H9 (cell line): ENCODE measurements around the gene MRAS. TPM values are rescaled to one million over a fixed set of nuclear protein-coding genes. Genes with fewer than 3 reads are reported as not detected.
A peak's percentile ranks its signal among the peaks of the same experiment; 100 is the strongest.

ENCODE experiments used
- DNase-seq: peaks from one replicate; pipeline ENCODE4 v3.0.0-alpha.2; 2017
- H2AFZ ChIP-seq: one replicate; pipeline ENCODE4 v1.6.1; 2013; ENCODE audit warnings: mild to moderate bottlenecking, low read length, control low read depth, moderate library complexity
- H2AK5ac ChIP-seq: 2 replicates; pipeline ENCODE4 v1.6.1; 2013; ENCODE audit warnings: low read length, control low read depth, mixed read lengths; ENCODE audit not compliant: insufficient read length
- H2BK120ac ChIP-seq: one replicate; pipeline ENCODE4 v1.6.1; 2013; ENCODE audit warnings: low read depth, mild to moderate bottlenecking, low read length, control low read depth, inconsistent platforms; ENCODE audit not compliant: poor library complexity, severe bottlenecking
- H2BK12ac ChIP-seq: 2 replicates; pipeline ENCODE4 v1.6.1; 2013; ENCODE audit warnings: low read length, control low read depth, mixed read lengths, low read depth; ENCODE audit not compliant: insufficient read length
- H2BK15ac ChIP-seq: 2 replicates; pipeline ENCODE4 v1.6.1; 2013; ENCODE audit warnings: low read depth, low read length, control low read depth
- H2BK20ac ChIP-seq: one replicate; pipeline ENCODE4 v1.6.1; 2013; ENCODE audit warnings: low read depth, mild to moderate bottlenecking, low read length, control low read depth, inconsistent platforms; ENCODE audit not compliant: poor library complexity, severe bottlenecking
- H2BK5ac ChIP-seq: 2 replicates; pipeline ENCODE4 v1.6.1; 2013; ENCODE audit warnings: low read length, control low read depth, mixed read lengths; ENCODE audit not compliant: insufficient read length
- H3K14ac ChIP-seq: 2 replicates; pipeline ENCODE4 v1.6.1; 2013; ENCODE audit warnings: low read length, control low read depth; ENCODE audit not compliant: insufficient read depth
- H3K18ac ChIP-seq: 2 replicates; pipeline ENCODE4 v1.6.1; 2013; ENCODE audit warnings: low read depth, mild to moderate bottlenecking, mixed read lengths, low read length, control low read depth; ENCODE audit not compliant: insufficient read length
- H3K23ac ChIP-seq: 2 replicates; pipeline ENCODE4 v1.6.1; 2013; ENCODE audit warnings: low read length, control low read depth, mixed read lengths, low read depth; ENCODE audit not compliant: insufficient read length
- H3K23me2 ChIP-seq: 2 replicates; pipeline ENCODE4 v1.6.1; 2013; ENCODE audit warnings: low read depth, mild to moderate bottlenecking, mixed read lengths, low read length, control low read depth; ENCODE audit not compliant: insufficient read length, poor library complexity, severe bottlenecking
- H3K27ac ChIP-seq: 2 replicates; pipeline ENCODE4 v1.5.1; 2013; ENCODE audit warnings: low read length, control low read depth, mixed read lengths, low read depth; ENCODE audit not compliant: insufficient read length
- H3K27me3 ChIP-seq: 2 replicates; pipeline ENCODE4 v1.6.1; 2013; ENCODE audit warnings: low read length, control low read depth, inconsistent platforms; ENCODE audit not compliant: insufficient read depth
- H3K4ac ChIP-seq: 2 replicates; pipeline ENCODE4 v1.6.1; 2013; ENCODE audit warnings: low read depth, mild to moderate bottlenecking, control low read depth, inconsistent platforms, low read length, moderate library complexity
- H3K4me1 ChIP-seq: 2 replicates; pipeline ENCODE4 v1.6.1; 2013; ENCODE audit warnings: low read length, control low read depth, inconsistent platforms; ENCODE audit not compliant: insufficient read depth
- H3K4me2 ChIP-seq: 2 replicates; pipeline ENCODE4 v1.6.1; 2013; ENCODE audit warnings: low read length, control low read depth, mixed read lengths; ENCODE audit not compliant: insufficient read length, insufficient read depth
- H3K56ac ChIP-seq: 2 replicates; pipeline ENCODE4 v1.6.1; 2013; ENCODE audit warnings: low read depth, mild to moderate bottlenecking, mixed read lengths, low read length, control low read depth; ENCODE audit not compliant: insufficient read length
- H3K79me1 ChIP-seq: 2 replicates; pipeline ENCODE4 v1.6.1; 2013; ENCODE audit warnings: low read depth, mild to moderate bottlenecking, moderate library complexity, low read length, control low read depth, inconsistent platforms; ENCODE audit not compliant: insufficient read depth, poor library complexity, severe bottlenecking
- H3K79me2 ChIP-seq: 2 replicates; pipeline ENCODE4 v1.6.1; 2013; ENCODE audit warnings: low read length, control low read depth, inconsistent platforms; ENCODE audit not compliant: insufficient read depth
- H3K9ac ChIP-seq: 2 replicates; pipeline ENCODE4 v1.6.1; 2013; ENCODE audit warnings: low read length, control low read depth, mixed read lengths; ENCODE audit not compliant: insufficient read length; ENCODE audit errors: extremely low read depth
- H3K9me3 ChIP-seq: one replicate; pipeline ENCODE4 v1.6.1; 2013; ENCODE audit warnings: low read depth, low read length, inconsistent platforms; ENCODE audit not compliant: control insufficient read depth
- H3T11ph ChIP-seq: one replicate; pipeline ENCODE4 v1.6.1; 2013; ENCODE audit warnings: mild to moderate bottlenecking, low read length, control low read depth, inconsistent platforms
- H4K20me1 ChIP-seq: one replicate; pipeline ENCODE4 v1.6.1; 2013; ENCODE audit not compliant: control insufficient read depth, insufficient read length, insufficient read depth
- H4K5ac ChIP-seq: 2 replicates; pipeline ENCODE4 v1.6.1; 2013; ENCODE audit warnings: low read depth, mild to moderate bottlenecking, mixed read lengths, low read length, control low read depth; ENCODE audit not compliant: insufficient read length
- H4K8ac ChIP-seq: replicated peaks from 2 replicates; pipeline ENCODE4 v1.6.1; 2013; ENCODE audit warnings: low read length, control low read depth, mixed read lengths, low read depth; ENCODE audit not compliant: insufficient read length
- H4K91ac ChIP-seq: 2 replicates; pipeline ENCODE4 v1.6.1; 2013; ENCODE audit warnings: low read depth, mild to moderate bottlenecking, moderate library complexity, mixed read lengths, low read length, control low read depth; ENCODE audit not compliant: insufficient read length
- H3K27ac Mint-ChIP-seq, 3 experiments: 2 replicates in 2 of 3; 3 replicates in 1 of 3; pipeline ENCODE4 v1.8.0; 2020 to 2021; ENCODE audit warnings: mixed read lengths in 3 of 3, mild to moderate bottlenecking in 1 of 3, moderate library complexity in 1 of 3
- H3K27me3 Mint-ChIP-seq: 2 replicates; pipeline ENCODE4 v1.8.0; 2021; ENCODE audit warnings: low read depth, mild to moderate bottlenecking, moderate library complexity, mixed read lengths
- H3K36me3 Mint-ChIP-seq, 3 experiments: 2 replicates in 2 of 3; 3 replicates in 1 of 3; pipeline ENCODE4 v1.8.0; 2020 to 2021; ENCODE audit warnings: low read depth in 3 of 3, mixed read lengths in 3 of 3; ENCODE audit not compliant: insufficient read depth in 1 of 3
- H3K4me1 Mint-ChIP-seq, 2 experiments: 2 replicates each; pipeline ENCODE4 v1.8.0; 2020; ENCODE audit warnings: mixed read lengths in 2 of 2
- H3K4me3 Mint-ChIP-seq, 2 experiments: 2 replicates in 1 of 2; 3 replicates in 1 of 2; pipeline ENCODE4 v1.8.0; 2020 to 2021; ENCODE audit warnings: mild to moderate bottlenecking in 2 of 2, mixed read lengths in 2 of 2, moderate library complexity in 1 of 2
- H3K9me3 Mint-ChIP-seq, 2 experiments: 2 replicates in 1 of 2; 3 replicates in 1 of 2; pipeline ENCODE4 v1.8.0; 2020; ENCODE audit warnings: mild to moderate bottlenecking in 2 of 2, mixed read lengths in 2 of 2, moderate library complexity in 1 of 2
- WGBS: extraction: QIAGEN DNeasy Blood & Tissue Kit; methylation state at CpG from one replicate; pipeline ENCODE4 v1.1.7; 2013; ENCODE audit warnings: missing lambda C conversion rate, low lambda C conversion rate, mixed read lengths; ENCODE audit not compliant: insufficient read length; ENCODE audit errors: extremely low coverage; 5-methylcytosine and 5-hydroxymethylcytosine counted together
- total RNA-seq: library from RNA; stranded (reverse); gene quantifications from 2 replicates; pipeline ENCODE4 v1.2.1, GENCODE V29; 2021
- TF ChIP-seq, protein P1 (sequence below): fragments of 200-600 bp; sonication (generic); conservative IDR thresholded peaks from 3 replicates; pipeline ENCODE4 v1.8.0; 2021; ENCODE audit warnings: antibody characterized with exemption, mild to moderate bottlenecking

Gene MRAS
- total RNA-seq, 1 experiment from 2014 or later: 10.9 TPM

DNA sequence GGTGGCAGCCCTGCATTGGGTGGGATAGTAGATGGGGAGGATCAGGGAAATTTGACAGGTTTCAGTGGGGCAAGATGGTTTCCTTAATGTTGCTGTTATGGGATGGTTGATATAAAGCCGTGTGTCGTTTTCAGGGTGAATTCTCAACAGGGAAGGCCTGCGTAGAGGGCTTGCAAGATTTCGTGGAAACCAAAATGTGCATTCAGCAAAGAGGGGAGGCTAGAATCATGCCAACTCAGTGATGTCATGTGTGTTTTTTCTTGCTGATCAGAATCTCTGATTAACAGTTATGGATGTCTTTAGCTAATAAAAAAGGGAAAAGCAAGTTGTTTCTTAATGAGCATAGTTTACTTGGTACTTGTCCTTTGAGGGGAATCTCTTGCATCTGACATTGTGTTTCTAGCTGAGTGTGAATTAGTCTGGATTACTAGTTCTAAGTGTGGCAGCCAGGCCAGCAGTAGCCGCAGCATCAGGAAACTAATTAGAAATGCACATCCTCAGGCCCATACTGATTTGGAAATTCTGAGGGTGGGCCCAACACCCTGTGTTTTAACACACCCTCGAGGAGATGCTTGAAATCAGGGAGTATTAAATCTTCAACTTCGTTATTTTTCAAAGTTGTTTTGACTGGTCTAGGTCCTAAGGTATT lies 24.8 kb downstream of the MRAS start:
- no peak overlapping the region for H3K4me3 Mint-ChIP-seq
- Histone ChIP-seq H3K4me1 (no peaks in the 10 kb centered on the region), H3K27me3 (no peaks in the 10 kb centered on the region), H4K91ac (no peak overlapping the region), H3K9me3 (no peaks in the 10 kb centered on the region), H3K27ac (no peak overlapping the region), H2AK5ac (no peak overlapping the region), H3K4me2 (no peak overlapping the region), H2BK12ac (no peak overlapping the region), H3K23me2 (no peaks in the 10 kb centered on the region), H2BK15ac (no peak overlapping the region), H2BK5ac (no peak overlapping the region), H4K8ac (no peak overlapping the region), H4K20me1 (no peaks in the 10 kb centered on the region), H3K79me1 (no peaks in the 10 kb centered on the region), H2BK120ac (no peak overlapping the region), H3K14ac (no peak overlapping the region), H4K5ac (no peak overlapping the region), H3K23ac (no peak overlapping the region), H3K18ac (no peak overlapping the region), H3K9ac (no peak overlapping the region), H3K79me2 (no peaks in the 10 kb centered on the region), H2AFZ (no peak overlapping the region), H3K56ac (no peak overlapping the region), H3K4ac (no peak overlapping the region), H3T11ph (no peak overlapping the region), H2BK20ac (no peak overlapping the region)
- H3K27ac Mint-ChIP-seq: peak overlapping the region in 1 of 3 experiments; percentile 15; a peak in 1 of 7 replicates
- TF ChIP-seq, protein P1, sequence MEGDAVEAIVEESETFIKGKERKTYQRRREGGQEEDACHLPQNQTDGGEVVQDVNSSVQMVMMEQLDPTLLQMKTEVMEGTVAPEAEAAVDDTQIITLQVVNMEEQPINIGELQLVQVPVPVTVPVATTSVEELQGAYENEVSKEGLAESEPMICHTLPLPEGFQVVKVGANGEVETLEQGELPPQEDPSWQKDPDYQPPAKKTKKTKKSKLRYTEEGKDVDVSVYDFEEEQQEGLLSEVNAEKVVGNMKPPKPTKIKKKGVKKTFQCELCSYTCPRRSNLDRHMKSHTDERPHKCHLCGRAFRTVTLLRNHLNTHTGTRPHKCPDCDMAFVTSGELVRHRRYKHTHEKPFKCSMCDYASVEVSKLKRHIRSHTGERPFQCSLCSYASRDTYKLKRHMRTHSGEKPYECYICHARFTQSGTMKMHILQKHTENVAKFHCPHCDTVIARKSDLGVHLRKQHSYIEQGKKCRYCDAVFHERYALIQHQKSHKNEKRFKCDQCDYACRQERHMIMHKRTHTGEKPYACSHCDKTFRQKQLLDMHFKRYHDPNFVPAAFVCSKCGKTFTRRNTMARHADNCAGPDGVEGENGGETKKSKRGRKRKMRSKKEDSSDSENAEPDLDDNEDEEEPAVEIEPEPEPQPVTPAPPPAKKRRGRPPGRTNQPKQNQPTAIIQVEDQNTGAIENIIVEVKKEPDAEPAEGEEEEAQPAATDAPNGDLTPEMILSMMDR: no peak
- no peak for DNase-seq
- no peaks in the 10 kb centered on the region for H3K27me3 Mint-ChIP-seq
- H3K36me3 Mint-ChIP-seq: peaks cover 3 to 18% (median 7%) of the 10 kb centered on the region in 3 experiments; a peak in 5 of 7 replicates
- WGBS: no CpG with 5 or more reads among the region's 7 CpGs
- H3K9me3 Mint-ChIP-seq: peaks cover 0 to 3% of the 10 kb centered on the region in 2 experiments; a peak in 1 of 5 replicates
- peaks cover 6 to 10% of the 10 kb centered on the region in 2 experiments; a peak in 3 of 4 replicates for H3K4me1 Mint-ChIP-seq
